HFFc6 (cell line): Measurements from ENCODE around the gene EARS2. TPM values are rescaled to one million over a fixed set of nuclear protein-coding genes. Genes with fewer than 3 reads are reported as not detected.

Experiments
- DNase-seq: peaks from one replicate; pipeline ENCODE4 v3.0.0-alpha.2; 2018
- H3K27ac Mint-ChIP-seq: 2 replicates; pipeline ENCODE4 v1.8.0; 2020; ENCODE audit warnings: mild to moderate bottlenecking, mixed read lengths
- H3K27me3 Mint-ChIP-seq: 2 replicates; pipeline ENCODE4 v1.8.0; 2021; ENCODE audit warnings: mild to moderate bottlenecking, moderate library complexity, mixed read lengths; ENCODE audit not compliant: insufficient read depth
- H3K36me3 Mint-ChIP-seq: 2 replicates; pipeline ENCODE4 v1.8.0; 2021; ENCODE audit warnings: low read depth, mixed read lengths
- H3K4me1 Mint-ChIP-seq: 2 replicates; pipeline ENCODE4 v1.8.0; 2020; ENCODE audit warnings: low read depth, mixed read lengths
- H3K4me3 Mint-ChIP-seq: 2 replicates; pipeline ENCODE4 v1.8.0; 2020; ENCODE audit warnings: mild to moderate bottlenecking, moderate library complexity, mixed read lengths
- H3K9me3 Mint-ChIP-seq: 2 replicates; pipeline ENCODE4 v1.8.0; 2020; ENCODE audit warnings: mild to moderate bottlenecking, mixed read lengths
- total RNA-seq, 6 experiments: library from RNA; stranded (reverse); fragmentation: NEBNext Ultra II Directional; extraction: Animal tissue kit (Norgen Biotek cat#: 25700); gene quantifications; 2 replicates in 1 of 6; 3 replicates in 5 of 6; pipeline ENCODE4 v1.2.3, GENCODE V29; 2021
- TF ChIP-seq, protein P1 (sequence below): fragments of 200-600 bp; sonication (generic); IDR thresholded peaks from 2 replicates; pipeline ENCODE4 v1.5.0; 2021; ENCODE audit warnings: antibody characterized with exemption, mild to moderate bottlenecking

The EARS2 gene
- total RNA-seq, 6 experiments from 2014 or later, result 22.1 to 30.8 (median 27.0) TPM

DNA sequence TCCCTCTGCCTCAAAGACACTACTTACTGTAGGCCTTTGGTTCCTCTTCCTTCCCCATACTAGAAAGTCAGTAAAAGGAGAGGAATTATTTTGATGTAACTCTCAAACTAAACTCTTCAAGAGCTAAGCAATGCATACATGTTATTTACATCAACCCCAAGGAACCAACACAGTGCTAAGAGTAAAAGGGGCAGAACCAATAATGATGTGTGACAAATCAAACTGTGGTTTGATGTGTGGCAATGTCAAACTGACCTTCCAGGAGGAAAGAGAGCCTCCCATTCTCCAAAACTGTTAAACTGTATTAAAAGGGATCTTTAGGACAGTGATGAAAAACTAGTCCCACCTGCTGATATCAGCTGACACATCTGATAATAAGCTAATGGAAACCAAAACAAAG, 23.2 kb upstream of the EARS2 start:
- Mint-ChIP-seq H3K9me3 (no peaks in the 10 kb centered on the region), H3K36me3 (peaks cover 19% of the 10 kb centered on the region)

DNA sequence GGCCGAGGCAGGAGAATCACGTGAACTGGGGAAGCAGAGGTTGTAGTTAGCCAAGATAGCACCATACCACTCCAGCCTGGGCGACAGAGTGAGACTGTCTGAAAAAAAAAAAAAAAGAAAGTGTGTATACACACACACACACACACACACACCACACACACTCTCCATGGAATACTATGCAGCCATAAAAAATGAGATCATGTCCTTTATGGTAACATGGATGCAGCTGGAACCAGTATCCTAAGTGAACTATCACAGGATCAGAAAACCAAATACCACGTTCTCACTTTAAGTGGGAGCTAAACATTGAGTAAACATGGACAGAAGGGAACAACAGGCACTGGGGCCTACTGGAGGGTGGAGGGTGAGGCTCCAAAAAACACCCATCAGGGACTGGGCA, 22.2 kb upstream of the EARS2 start:
- peaks cover 4% of the 10 kb centered on the region for H3K4me1 Mint-ChIP-seq
- no peaks in the 10 kb centered on the region; the same call in 1 of the 2 replicates for H3K27me3 Mint-ChIP-seq
- DNase-seq, result no peak
- H3K27ac Mint-ChIP-seq, result no peak overlapping the region
- H3K4me3 Mint-ChIP-seq, result no peak overlapping the region
- no peaks in the 10 kb centered on the region for H3K9me3 Mint-ChIP-seq
- peaks cover 17% of the 10 kb centered on the region for H3K36me3 Mint-ChIP-seq
- TF ChIP-seq, protein P1, sequence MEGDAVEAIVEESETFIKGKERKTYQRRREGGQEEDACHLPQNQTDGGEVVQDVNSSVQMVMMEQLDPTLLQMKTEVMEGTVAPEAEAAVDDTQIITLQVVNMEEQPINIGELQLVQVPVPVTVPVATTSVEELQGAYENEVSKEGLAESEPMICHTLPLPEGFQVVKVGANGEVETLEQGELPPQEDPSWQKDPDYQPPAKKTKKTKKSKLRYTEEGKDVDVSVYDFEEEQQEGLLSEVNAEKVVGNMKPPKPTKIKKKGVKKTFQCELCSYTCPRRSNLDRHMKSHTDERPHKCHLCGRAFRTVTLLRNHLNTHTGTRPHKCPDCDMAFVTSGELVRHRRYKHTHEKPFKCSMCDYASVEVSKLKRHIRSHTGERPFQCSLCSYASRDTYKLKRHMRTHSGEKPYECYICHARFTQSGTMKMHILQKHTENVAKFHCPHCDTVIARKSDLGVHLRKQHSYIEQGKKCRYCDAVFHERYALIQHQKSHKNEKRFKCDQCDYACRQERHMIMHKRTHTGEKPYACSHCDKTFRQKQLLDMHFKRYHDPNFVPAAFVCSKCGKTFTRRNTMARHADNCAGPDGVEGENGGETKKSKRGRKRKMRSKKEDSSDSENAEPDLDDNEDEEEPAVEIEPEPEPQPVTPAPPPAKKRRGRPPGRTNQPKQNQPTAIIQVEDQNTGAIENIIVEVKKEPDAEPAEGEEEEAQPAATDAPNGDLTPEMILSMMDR, result no peak

More for the DNA sequence above, 23.2 kb upstream of the EARS2 start:
- Mint-ChIP-seq H3K27me3 (no peaks in the 10 kb centered on the region), H3K4me3 (no peak overlapping the region), H3K4me1 (peaks cover 12% of the 10 kb centered on the region), H3K27ac (no peak overlapping the region)
- DNase-seq, result no peak
- TF ChIP-seq, protein P1, result no peak

DNA sequence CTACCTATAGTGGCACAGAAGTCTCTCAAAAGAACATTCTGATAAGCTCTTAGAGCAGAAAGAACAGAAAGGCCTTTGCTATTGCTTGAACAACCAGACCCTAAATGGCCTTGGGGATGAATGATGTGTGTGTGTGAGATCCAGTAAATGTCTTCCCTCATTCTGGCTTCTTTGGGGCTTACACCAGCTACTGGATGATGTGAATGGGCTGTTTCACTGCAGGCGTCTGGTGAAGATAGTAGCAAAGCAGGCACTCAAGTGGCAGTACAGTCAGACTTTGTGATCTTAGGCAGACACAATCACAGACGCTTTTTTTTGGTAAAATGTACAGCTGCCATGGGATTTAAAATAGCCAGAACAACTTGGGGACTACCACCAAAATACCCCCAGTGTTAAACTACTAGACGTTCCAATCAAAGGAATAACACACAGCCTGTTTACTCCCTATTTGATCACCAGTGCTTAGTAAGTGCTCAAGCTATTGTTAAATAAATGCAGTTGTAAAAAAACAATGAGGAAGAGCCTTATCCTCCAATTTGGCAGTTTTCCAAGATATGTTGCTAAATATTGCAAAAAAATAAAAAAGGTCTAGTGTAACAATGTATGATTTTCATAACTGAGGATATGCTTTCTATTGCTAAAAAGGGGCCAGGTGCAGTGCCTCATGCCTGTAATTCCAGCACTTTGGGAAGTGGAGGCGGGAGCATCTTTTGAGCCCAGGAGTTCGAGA, 21.1 kb upstream of the EARS2 start:
- Mint-ChIP-seq H3K36me3 (peaks cover 13% of the 10 kb centered on the region; the same call in 1 of the 2 replicates), H3K27ac (peak overlapping the region; percentile 44; the same call in 1 of the 2 replicates), H3K27me3 (no peaks in the 10 kb centered on the region; the same call in 1 of the 2 replicates), H3K4me3 (no peak overlapping the region), H3K9me3 (no peaks in the 10 kb centered on the region), H3K4me1 (no peaks in the 10 kb centered on the region; the same call in 1 of the 2 replicates)
- DNase-seq, result no peak
- TF ChIP-seq, protein P1, result no peak

DNA sequence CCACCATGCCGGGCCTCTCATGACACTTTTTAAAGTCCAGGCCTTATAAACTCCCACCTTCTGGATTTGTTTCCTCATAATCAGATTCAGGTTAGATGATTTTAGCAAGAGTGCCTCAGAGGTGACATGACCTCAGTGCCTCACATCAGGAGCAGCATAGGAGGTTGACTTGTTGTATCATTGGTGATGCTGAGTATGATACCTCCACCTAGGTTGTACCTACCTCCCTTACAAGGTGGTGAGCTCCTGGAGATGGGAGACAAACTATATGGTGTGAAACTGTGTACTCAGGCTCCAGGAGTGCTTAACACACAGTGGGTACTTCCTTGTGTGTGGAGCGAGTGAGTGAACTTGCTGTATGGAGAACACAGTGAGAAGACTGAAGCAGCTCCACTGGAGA, 20.3 kb upstream of the EARS2 start:
- Mint-ChIP-seq H3K36me3 (peaks cover 13% of the 10 kb centered on the region; the same call in 1 of the 2 replicates), H3K27ac (peak overlapping the region; percentile 30; the same call in 1 of the 2 replicates), H3K4me3 (no peak overlapping the region), H3K9me3 (no peaks in the 10 kb centered on the region), H3K4me1 (no peaks in the 10 kb centered on the region; the same call in 1 of the 2 replicates), H3K27me3 (no peaks in the 10 kb centered on the region; the same call in 1 of the 2 replicates)
- TF ChIP-seq, protein P1, result no peak
- DNase-seq, result no peak

DNA sequence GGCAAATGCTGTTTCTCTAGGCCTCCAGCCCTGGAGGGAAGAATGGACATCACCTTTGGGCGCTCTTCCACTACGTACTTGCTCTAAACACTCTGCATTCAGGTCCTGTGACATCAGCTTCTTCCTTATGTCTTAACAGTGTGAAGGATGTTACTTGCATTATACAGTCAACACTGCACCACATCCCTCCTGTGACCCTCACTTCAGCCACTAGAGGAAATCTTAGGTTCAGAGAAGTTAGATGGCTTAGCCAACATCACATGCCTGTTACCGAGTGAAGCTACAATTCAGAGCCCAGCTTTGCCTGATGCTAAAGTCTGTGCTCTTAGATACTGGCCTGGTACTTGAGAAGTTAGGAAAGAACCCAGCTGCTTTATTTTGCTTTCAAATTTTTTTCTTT, 18.7 kb upstream of the EARS2 start:
- peaks cover 18% of the 10 kb centered on the region for H3K36me3 Mint-ChIP-seq
- DNase-seq, result peak; percentile 12
- H3K4me1 Mint-ChIP-seq, result no peaks in the 10 kb centered on the region; the same call in 1 of the 2 replicates
- H3K27me3 Mint-ChIP-seq, result no peaks in the 10 kb centered on the region; the same call in 1 of the 2 replicates
- no peak overlapping the region for H3K27ac Mint-ChIP-seq
- no peak overlapping the region for H3K4me3 Mint-ChIP-seq
- H3K9me3 Mint-ChIP-seq, result no peaks in the 10 kb centered on the region
- TF ChIP-seq, protein P1, result no peak
